Rectal smooth muscle tissue (tissue), 1 donor: ENCODE data around the gene FFAR1.

ENCODE experiments used
- H3K27ac ChIP-seq: one replicate; pipeline ENCODE4 v1.7.0; 2013; ENCODE audit warnings: low read depth, low read length, inconsistent platforms
- H3K27me3 ChIP-seq: one replicate; pipeline ENCODE4 v1.7.0; 2013; ENCODE audit warnings: low read length; ENCODE audit not compliant: control insufficient read depth, insufficient read depth
- H3K36me3 ChIP-seq: one replicate; pipeline ENCODE4 v1.7.0; 2013; ENCODE audit warnings: low read length; ENCODE audit not compliant: control insufficient read depth, insufficient read depth
- H3K4me1 ChIP-seq: one replicate; pipeline ENCODE4 v1.7.0; 2013; ENCODE audit warnings: low read length; ENCODE audit not compliant: control insufficient read depth, insufficient read depth
- H3K4me3 ChIP-seq: one replicate; pipeline ENCODE4 v1.7.0; 2013; ENCODE audit warnings: low read length
- H3K9ac ChIP-seq: one replicate; pipeline ENCODE4 v1.7.0; 2013; ENCODE audit warnings: low read length

The FFAR1 gene

GRCh38 chr19:35347171-35347929 is at the start of gene FFAR1:
FFAR1 (plus strand) TSS chr19:35347902; CDS start chr19:35351552, 3,650 bp downstream.
- Histone ChIP-seq H3K4me1 (no peaks in the 10 kb centered on the region), H3K36me3 (no peaks in the 10 kb centered on the region), H3K27ac (no peak within 1 kb of the TSS), H3K9ac (no peak within 1 kb of the TSS), H3K27me3 (no peaks in the 10 kb centered on the region), H3K4me3 (no peak within 1 kb of the TSS)

GRCh38 chr19:35297922-35298321 is 49.8 kb upstream of the FFAR1 start:
- Histone ChIP-seq H3K4me1 (no peaks in the 10 kb centered on the region), H3K9ac (no peak overlapping the region), H3K4me3 (no peak overlapping the region), H3K27ac (no peak overlapping the region), H3K36me3 (no peaks in the 10 kb centered on the region), H3K27me3 (peaks cover 2% of the 10 kb centered on the region)

GRCh38 chr19:35298561-35298972 is 49.1 kb upstream of the FFAR1 start:
- Histone ChIP-seq H3K9ac (no peak overlapping the region), H3K4me3 (no peak overlapping the region), H3K27ac (no peak overlapping the region), H3K4me1 (no peaks in the 10 kb centered on the region), H3K27me3 (peaks cover 2% of the 10 kb centered on the region), H3K36me3 (no peaks in the 10 kb centered on the region)

- Histone ChIP-seq H3K4me1 (no peaks in the 10 kb centered on the region), H3K27ac (no peak overlapping the region), H3K9ac (no peak overlapping the region), H3K36me3 (no peaks in the 10 kb centered on the region), H3K4me3 (no peak overlapping the region), H3K27me3 (peaks cover 4% of the 10 kb centered on the region)
Measured at GRCh38 chr19:35299523-35300338, 48.0 kb upstream of the FFAR1 start.

- Histone ChIP-seq H3K9ac (no peak overlapping the region), H3K4me1 (no peaks in the 10 kb centered on the region), H3K4me3 (no peak overlapping the region), H3K27ac (no peak overlapping the region), H3K36me3 (no peaks in the 10 kb centered on the region), H3K27me3 (peaks cover 4% of the 10 kb centered on the region)
Measured at GRCh38 chr19:35300339-35300649, 47.4 kb upstream of the FFAR1 start.

- Histone ChIP-seq H3K36me3 (no peaks in the 10 kb centered on the region), H3K27me3 (peaks cover 4% of the 10 kb centered on the region), H3K4me3 (no peak overlapping the region), H3K4me1 (no peaks in the 10 kb centered on the region), H3K9ac (no peak overlapping the region), H3K27ac (no peak overlapping the region)
Measured at GRCh38 chr19:35301961-35302360, 45.7 kb upstream of the FFAR1 start.

GRCh38 chr19:35302446-35302845 is 45.3 kb upstream of the FFAR1 start:
- no peak overlapping the region for H3K27ac ChIP-seq
- no peak overlapping the region for H3K4me3 ChIP-seq
- H3K9ac ChIP-seq: no peak overlapping the region
- H3K36me3 ChIP-seq: no peaks in the 10 kb centered on the region
- H3K4me1 ChIP-seq: no peaks in the 10 kb centered on the region
- peaks cover 3% of the 10 kb centered on the region for H3K27me3 ChIP-seq

- no peaks in the 10 kb centered on the region for H3K4me1 ChIP-seq
- H3K27me3 ChIP-seq: peaks cover 3% of the 10 kb centered on the region
- H3K4me3 ChIP-seq: no peak overlapping the region
- H3K9ac ChIP-seq: no peak overlapping the region
- H3K36me3 ChIP-seq: no peaks in the 10 kb centered on the region
- H3K27ac ChIP-seq: no peak overlapping the region
Measured at GRCh38 chr19:35303357-35303915, 44.3 kb upstream of the FFAR1 start.

GRCh38 chr19:35304036-35304435 is 43.7 kb upstream of the FFAR1 start:
- Histone ChIP-seq H3K4me1 (no peaks in the 10 kb centered on the region), H3K4me3 (no peak overlapping the region), H3K27ac (no peak overlapping the region), H3K36me3 (no peaks in the 10 kb centered on the region), H3K9ac (no peak overlapping the region), H3K27me3 (peaks cover 3% of the 10 kb centered on the region)

- no peaks in the 10 kb centered on the region for H3K4me1 ChIP-seq
- no peaks in the 10 kb centered on the region for H3K36me3 ChIP-seq
- H3K4me3 ChIP-seq: no peak overlapping the region
- H3K27ac ChIP-seq: no peak overlapping the region
- H3K27me3 ChIP-seq: peaks cover 3% of the 10 kb centered on the region
- no peak overlapping the region for H3K9ac ChIP-seq
Measured at GRCh38 chr19:35305181-35305580, 42.5 kb upstream of the FFAR1 start.

GRCh38 chr19:35306473-35307246 is 41.0 kb upstream of the FFAR1 start:
- Histone ChIP-seq H3K27ac (no peak overlapping the region), H3K4me1 (no peaks in the 10 kb centered on the region), H3K36me3 (no peaks in the 10 kb centered on the region), H3K27me3 (peaks cover 3% of the 10 kb centered on the region), H3K4me3 (no peak overlapping the region), H3K9ac (no peak overlapping the region)

- H3K4me1 ChIP-seq: no peaks in the 10 kb centered on the region
- H3K36me3 ChIP-seq: no peaks in the 10 kb centered on the region
- no peak overlapping the region for H3K27ac ChIP-seq
- H3K9ac ChIP-seq: no peak overlapping the region
- H3K4me3 ChIP-seq: no peak overlapping the region
- peaks cover 3% of the 10 kb centered on the region for H3K27me3 ChIP-seq
Measured at GRCh38 chr19:35307931-35308330, 39.8 kb upstream of the FFAR1 start.
